MG63 (cell line): ENCODE results near the gene TPCN1. TPM values are rescaled to one million over a fixed set of nuclear protein-coding genes. Genes with fewer than 3 reads are reported as not detected.

ENCODE experiments used
- DNase-seq: peaks from one replicate; pipeline ENCODE4 v3.0.0-alpha.2; 2020
- H3K27me3 ChIP-seq: fragments of 250-450 bp; sonication (Bioruptor Pico); 2 replicates; pipeline ENCODE4 v1.5.1; 2020; ENCODE audit warnings: mild to moderate bottlenecking, moderate library complexity
- H3K36me3 ChIP-seq: fragments of 250-450 bp; sonication (Bioruptor Pico); 2 replicates; pipeline ENCODE4 v1.5.1; 2020; ENCODE audit warnings: mild to moderate bottlenecking, moderate library complexity
- H3K4me3 ChIP-seq: fragments of 250-450 bp; sonication (Bioruptor Pico); 2 replicates; pipeline ENCODE4 v1.5.1; 2020; ENCODE audit warnings: mild to moderate bottlenecking, moderate library complexity
- H3K9me3 ChIP-seq: fragments of 250-450 bp; sonication (Bioruptor Pico); 2 replicates; pipeline ENCODE4 v1.5.1; 2020; ENCODE audit warnings: mild to moderate bottlenecking, moderate library complexity
- total RNA-seq: library from RNA; depleted of rRNA; stranded (reverse); fragments of >200 nt; shearing (Covaris generic); gene quantifications from 2 replicates; pipeline ENCODE4 v1.2.3, GENCODE V29; 2014; ENCODE audit warnings: low replicate concordance

The TPCN1 gene
- total RNA-seq, 1 experiment from 2014 or later = 5.4 TPM

DNA sequence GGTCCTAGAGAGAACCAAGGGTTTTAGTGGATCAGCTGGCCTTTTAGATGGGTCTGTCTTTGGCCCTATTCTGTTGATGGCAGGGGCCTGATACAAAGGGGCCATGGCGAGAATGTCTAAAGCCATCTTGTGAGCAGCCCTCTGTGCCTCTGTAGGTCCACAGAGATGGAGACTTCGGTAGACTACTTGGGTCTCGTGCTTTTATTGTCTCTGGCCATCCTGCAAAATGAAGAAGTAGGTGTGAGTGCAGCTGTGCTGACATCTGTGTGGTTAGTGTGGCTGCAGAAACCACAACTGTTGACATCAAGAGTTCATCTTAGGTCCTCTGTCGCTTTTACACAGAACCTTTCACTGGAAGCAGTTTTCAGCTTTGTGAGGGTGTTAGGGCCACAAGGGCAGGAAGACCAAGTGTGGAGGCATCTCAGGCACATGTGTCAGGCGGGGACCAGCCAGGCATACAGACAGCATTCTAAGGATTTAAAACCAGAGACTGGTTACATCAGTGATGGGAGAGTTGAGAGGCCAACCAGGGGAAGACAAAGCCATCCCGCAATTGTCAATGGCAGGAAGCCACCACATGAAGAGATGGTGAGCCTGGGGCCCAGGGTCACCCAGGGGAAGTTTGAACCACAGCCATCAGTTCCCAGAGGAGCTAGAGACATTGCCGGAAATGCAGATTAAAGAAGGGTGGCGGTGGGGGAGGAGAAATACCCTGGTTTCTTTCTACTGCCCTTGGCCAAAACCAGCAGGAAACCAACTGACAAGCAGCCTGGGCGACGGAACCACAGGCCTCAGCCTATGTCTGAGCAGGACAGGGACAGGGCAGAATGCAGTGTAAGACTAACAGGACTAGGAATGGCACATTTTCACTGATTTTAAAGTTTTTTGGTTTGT, 13.0 kb upstream of the TPCN1 start:
- Histone ChIP-seq H3K36me3 (no peaks in the 10 kb centered on the region), H3K27me3 (no peaks in the 10 kb centered on the region), H3K9me3 (no peaks in the 10 kb centered on the region), H3K4me3 (no peak overlapping the region)
- DNase-seq = no peak

DNA sequence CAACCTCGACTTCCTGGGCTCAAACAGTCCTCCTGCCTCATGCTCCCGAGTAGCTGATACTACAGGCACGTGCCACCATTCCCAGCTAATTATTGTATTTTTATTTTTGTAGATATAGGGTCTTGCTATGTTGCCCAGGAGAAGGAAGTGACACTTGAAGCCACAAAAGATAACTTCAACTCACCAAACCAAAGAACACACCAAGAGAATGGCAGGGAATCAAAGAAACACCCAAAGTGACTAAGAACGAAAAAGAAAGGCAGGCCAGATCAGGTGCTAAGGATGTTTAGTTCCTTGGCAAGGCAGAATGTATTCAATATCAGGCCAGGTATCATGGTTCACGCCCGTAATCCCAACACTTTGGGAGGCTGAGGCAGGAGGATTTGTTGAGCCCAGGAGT, 10.1 kb upstream of the TPCN1 start:
- Histone ChIP-seq H3K27me3 (no peaks in the 10 kb centered on the region), H3K9me3 (no peaks in the 10 kb centered on the region), H3K4me3 (no peak overlapping the region), H3K36me3 (no peaks in the 10 kb centered on the region)
- DNase-seq = no peak

DNA sequence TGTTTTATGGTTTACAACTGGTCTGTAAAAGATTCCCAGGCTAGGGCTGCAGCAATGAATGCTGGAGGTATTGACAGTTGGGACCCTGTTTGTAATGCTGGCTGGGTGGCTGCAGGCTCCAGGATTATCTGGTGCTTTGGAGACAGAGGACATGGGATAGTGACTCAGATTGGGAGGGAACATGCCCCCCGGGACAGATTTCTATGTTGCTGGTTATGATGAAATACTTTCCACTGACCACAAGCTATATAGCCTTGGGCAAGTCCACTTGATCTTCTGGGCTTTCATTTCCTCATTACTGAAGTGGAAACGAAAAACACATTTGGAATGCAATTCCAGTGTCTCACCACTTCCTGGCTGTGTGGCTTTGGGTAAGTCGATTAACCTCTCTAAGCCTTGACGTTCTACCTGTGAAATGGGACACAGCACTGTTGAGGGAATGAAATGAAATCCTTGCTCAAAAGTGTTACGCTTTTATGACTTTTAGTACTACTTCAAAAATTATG, 6.3 kb upstream of the TPCN1 start:
- peak; percentile 69 for DNase-seq
- Histone ChIP-seq H3K27me3 (no peaks in the 10 kb centered on the region), H3K4me3 (no peak overlapping the region), H3K36me3 (no peaks in the 10 kb centered on the region), H3K9me3 (no peaks in the 10 kb centered on the region)

DNA sequence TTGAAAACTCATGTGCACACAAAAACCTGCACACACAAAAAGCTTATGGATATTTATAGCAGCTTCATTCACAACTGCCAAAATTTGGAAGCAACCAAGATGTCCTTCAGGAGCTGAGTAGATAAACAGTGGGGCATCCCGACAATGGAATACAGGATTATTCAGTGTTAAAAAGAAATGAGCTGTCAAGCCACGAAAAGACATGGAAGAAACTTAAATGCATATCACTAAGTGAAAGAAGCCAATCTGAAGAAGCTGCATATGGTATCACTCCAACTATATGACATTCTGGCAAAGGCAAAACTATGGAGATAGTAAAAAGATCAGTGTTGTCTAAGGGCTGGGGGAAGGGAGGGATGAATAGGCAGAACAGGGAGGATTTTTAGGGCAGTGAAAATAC, 5.2 kb upstream of the TPCN1 start:
- DNase-seq = no peak
- Histone ChIP-seq H3K9me3 (no peaks in the 10 kb centered on the region), H3K36me3 (no peaks in the 10 kb centered on the region), H3K27me3 (no peaks in the 10 kb centered on the region), H3K4me3 (no peak overlapping the region)

DNA sequence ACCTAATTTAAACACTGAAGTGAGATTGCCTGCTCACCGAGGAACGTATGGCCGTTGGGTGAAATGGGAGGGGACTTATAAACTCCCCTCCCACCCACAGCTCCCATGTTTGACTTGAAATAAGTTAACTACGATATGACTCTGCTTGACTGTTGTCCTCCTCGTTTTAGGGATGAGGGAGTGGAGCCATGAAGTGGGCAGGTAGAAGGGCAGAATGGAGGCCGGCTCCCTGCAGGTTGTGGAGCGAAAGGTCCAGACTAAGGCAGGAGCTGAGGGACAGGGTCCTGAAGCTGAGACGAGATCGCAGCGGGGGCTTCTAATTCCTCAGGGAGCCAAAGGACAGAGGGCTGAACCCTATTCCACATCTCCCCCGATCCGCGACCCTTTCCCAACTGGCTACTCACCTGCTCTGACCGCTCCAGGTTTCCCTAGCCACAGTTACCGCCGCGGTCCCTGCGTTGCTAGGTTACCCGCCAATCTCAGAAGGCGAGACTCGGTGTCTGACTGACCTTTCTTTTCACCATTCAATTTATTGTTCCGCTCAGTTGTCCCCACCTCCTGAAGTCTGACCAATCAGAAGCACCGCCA, 577 bp upstream of the TPCN1 start:
- Histone ChIP-seq H3K36me3 (no peaks in the 10 kb centered on the region), H3K9me3 (no peaks in the 10 kb centered on the region), H3K27me3 (no peaks in the 10 kb centered on the region), H3K4me3 (peak overlapping the region; percentile 59)
- no peak for DNase-seq

DNA sequence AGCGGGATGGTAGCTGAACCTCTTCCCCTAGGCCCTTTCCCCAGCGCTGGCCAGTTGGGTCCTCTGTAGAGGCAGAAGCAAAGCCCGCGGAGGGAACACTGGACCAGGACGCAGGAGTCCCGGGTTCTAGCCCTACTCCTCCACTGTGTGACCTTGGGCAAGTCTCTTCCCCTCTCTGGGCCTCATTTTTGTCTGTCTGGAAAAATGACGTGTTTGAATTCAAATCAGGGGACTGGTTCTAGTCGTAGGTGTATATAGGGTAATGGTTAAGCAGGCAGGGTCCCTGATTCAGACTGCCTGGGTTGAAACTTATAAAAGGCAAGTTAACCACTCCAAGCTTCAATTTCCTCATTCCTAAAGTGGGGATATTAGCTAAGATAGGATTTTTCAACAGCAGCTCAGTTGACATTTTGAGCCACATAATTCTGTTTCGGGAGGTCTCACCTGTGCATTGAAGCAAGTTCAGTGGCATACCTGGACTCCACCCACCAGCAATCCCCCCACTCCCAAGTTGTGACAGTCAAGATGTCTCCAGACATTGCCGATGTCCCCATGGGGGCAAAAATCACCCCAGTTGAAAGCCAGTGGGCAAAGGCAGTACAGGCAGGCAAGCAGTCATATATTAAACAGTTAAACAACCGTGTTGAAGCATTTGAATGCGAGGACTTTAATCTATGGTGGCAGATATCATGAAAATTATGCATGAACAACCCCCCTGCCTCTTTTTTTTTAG, 899 bp downstream of the TPCN1 start:
- H3K36me3 ChIP-seq = no peaks in the 10 kb centered on the region
- DNase-seq = no peak
- no peaks in the 10 kb centered on the region for H3K27me3 ChIP-seq
- no peaks in the 10 kb centered on the region for H3K9me3 ChIP-seq
- H3K4me3 ChIP-seq = peak overlapping the region; percentile 59

DNA sequence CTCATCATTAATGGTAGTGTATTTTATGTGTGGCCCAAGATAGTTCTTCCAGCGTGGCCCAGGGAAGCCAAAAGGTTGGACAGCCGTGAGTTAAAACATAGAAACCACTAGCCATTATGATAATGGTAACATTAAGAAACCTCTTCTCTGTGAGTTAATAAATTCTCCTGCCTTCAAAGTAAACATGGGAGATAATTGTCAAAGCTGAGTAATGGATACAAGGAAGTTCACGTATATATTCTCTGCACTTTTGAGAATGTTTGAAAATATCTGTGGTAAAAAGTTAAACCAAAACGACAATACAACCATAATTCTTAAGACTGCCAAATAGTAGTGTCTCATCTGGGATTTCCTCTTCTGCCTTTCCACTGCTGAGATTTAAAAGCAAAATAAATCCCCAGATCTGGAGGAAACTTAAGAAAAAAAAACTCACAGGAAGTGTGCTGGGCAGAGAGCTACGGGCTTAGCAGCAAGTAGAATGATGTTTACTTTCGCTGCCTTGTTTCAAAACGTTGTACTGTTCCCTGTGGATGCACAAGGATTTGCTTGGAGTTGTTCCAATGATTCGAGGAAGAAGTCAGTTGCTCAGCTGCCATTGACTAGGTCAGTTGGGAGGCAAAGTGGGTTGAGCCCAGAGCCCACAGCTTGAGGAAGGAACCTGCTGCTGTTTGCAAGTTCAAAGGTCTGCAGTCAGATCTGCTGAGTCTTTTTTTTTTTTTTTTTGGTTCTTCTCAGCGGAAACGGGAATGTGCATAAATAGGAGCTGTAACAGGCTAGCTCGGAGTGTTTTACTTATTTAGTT, 1.7 kb downstream of the TPCN1 start:
- H3K27me3 ChIP-seq = no peaks in the 10 kb centered on the region
- H3K9me3 ChIP-seq = no peaks in the 10 kb centered on the region
- peak overlapping the region; percentile 59 for H3K4me3 ChIP-seq
- peak; percentile 66 for DNase-seq
- no peaks in the 10 kb centered on the region for H3K36me3 ChIP-seq

DNA sequence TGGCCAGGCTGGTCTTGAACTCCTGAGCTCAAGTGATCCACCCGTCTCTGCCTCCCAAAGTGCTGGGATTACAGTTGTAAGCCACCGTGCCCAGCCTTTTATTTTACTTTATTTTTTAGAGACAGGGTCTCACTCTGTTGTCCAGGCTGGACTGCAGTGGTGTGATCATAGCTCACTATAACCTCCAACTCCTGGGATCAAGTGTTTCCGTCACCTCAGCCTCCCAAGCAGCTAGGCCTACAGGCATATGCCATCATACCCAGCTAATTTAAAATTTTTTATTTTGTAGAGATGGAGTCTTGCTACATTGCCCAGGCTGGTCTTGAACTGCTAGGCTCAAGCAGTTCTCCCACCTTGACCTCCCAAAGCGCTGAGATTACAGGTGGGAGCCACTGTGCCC, 3.7 kb downstream of the TPCN1 start:
- no peak for DNase-seq
- H3K27me3 ChIP-seq = no peaks in the 10 kb centered on the region
- H3K4me3 ChIP-seq = no peak overlapping the region
- no peaks in the 10 kb centered on the region for H3K36me3 ChIP-seq
- no peaks in the 10 kb centered on the region for H3K9me3 ChIP-seq

DNA sequence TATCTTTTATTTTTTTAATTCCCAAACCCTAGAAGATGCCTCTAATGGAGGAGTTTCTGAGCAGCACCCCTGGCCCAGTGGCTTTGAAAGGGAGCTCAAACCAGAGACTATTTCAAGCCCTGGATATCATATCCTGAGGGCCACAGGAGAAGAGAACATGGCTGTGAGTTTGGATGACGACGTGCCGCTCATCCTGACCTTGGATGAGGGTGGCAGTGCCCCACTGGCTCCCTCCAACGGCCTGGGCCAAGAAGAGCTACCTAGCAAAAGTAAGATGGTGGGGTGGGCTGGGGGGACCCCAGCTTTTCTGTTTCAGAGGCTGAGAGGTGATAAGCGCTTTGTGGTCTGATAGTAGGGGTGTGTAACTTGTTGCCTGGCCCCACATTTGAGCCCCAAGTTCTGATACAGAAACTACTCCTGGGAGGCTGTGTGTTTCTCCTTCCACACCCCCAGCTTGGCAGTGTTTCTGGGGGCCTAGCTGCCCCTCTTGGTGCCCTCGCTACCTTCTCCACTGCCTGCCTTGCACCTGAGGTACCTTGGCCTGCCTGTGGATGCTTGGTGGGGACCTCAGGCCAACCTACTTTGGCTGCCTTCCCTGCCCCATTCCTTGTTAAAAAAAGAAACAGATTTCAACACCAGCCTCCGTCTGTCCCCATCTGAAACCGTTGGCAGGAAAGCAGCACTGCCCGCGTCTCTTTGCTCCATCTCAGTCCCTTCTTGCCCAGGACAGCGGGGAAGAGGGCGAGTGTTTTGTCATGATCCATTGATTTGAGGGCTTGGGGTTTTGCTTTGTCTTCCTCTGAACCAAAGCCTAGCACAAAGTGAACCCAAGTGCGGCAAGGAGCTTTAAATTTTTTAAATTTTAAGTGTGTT, 5.7 kb downstream of the TPCN1 start:
- no peaks in the 10 kb centered on the region for H3K9me3 ChIP-seq
- peaks cover 13% of the 10 kb centered on the region for H3K36me3 ChIP-seq
- no peak overlapping the region for H3K4me3 ChIP-seq
- no peak for DNase-seq
- H3K27me3 ChIP-seq = no peaks in the 10 kb centered on the region

DNA sequence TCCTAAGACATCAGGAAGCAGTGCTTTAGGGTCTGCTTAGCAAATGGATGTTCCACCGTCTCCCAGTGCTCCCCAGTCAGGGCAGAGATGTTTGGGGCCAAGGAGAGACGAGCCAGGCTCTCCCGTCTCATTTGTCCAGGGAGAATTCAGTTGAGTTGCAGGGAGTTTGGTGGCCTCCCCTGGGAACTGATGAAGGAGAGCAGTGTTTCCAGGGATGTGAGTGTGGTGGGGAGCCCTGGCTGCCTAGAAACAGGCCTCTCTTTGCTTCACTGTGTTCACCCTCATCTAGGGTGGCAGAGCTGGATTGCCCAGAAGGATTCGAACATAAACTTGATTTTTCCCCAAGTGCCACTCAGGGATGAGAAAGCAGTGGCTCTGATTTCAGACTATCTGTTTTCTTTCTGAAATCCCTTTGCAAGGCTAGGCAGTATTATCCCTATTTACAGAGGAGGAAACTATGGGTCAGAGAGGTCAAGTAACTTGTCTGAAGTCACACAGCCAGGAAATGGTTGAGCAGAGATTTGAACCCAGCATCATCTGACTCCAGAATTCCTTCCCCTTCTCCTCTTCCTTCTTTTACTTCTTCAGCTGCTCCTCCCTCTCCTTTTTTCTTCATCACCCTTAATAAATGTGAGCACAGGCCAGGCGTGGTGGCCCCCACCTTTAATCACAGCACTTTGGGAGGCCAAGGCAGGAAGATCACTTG, 6.6 kb downstream of the TPCN1 start:
- no peak overlapping the region for H3K4me3 ChIP-seq
- H3K36me3 ChIP-seq = peaks cover 13% of the 10 kb centered on the region
- DNase-seq = no peak
- H3K9me3 ChIP-seq = no peaks in the 10 kb centered on the region
- no peaks in the 10 kb centered on the region for H3K27me3 ChIP-seq

DNA sequence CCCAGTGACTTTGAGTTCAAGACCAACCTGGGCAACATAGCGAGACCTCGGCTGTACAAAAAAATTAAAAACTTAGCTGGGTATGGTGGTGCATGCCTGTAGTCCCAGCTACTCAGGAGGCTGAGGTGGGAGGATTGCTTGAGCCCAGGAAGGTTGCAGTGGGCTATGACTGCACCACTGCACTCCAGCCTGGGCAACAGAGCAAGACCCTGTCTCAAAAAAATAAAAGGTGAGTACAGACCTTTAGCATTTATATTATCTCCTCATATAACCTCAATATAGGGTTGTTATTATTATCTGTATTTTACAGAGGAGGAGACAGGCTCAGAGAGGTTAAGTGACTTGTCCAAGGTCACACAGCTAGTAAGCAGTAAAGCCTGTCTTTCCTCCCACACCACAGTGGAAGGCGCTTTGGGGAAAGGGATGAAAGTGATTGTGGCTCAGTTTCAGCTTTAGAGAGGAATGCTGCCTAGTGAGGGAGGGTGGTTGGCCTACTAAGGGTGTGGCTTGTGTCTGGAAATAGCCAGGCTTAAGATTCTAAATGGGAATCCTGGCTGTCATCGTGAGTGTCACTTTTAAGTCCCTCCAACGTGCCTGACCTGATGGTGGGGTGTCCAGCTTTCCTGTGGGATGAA, 7.2 kb downstream of the TPCN1 start:
- peaks cover 13% of the 10 kb centered on the region for H3K36me3 ChIP-seq
- H3K27me3 ChIP-seq = no peaks in the 10 kb centered on the region
- no peak for DNase-seq
- no peak overlapping the region for H3K4me3 ChIP-seq
- H3K9me3 ChIP-seq = no peaks in the 10 kb centered on the region

DNA sequence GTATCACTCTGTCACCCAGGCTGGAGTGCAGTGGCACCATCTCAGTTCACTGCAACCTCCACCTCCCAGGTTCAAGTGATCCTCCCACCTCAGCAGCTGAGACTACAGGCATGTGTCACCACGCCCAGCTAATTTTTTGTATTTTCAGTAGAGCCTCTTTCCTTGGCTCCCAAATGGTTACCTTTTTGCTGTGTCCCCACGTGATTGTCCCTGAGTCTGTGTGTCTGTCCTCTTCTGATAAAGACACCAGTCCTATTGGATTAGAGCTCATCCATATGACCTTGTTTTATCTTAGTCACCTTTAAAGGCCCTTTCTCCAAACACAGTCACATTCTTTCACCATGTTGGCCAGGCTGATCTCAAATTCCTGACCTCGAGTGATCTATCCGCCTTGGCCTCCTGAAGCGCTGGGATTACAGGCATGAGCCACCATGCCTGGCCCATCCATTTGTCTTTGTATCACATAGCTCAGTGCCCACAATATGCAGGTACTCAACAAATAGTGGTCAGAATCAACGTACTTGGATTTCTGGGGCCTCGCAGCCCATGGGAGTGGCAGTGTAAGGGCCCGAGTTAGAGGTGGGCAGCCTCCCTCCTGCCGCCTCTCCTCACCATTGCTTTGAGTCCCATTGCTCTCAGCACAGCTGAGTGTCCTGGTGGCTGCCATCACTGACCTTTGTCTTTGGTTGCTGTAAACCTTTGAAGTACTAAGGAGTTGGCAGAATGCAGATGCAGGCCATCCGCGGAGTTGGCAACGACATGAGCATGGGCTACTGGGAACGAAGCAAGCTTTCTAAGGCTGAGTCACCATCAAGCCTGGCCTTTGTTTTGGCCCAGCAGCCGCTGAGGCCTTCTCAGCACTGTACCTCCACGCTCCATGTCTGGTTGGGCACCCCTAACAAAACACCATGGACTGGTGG, 9.3 kb downstream of the TPCN1 start:
- DNase-seq = peak; percentile 72
- Histone ChIP-seq H3K4me3 (no peak overlapping the region), H3K36me3 (peaks cover 13% of the 10 kb centered on the region)

DNA sequence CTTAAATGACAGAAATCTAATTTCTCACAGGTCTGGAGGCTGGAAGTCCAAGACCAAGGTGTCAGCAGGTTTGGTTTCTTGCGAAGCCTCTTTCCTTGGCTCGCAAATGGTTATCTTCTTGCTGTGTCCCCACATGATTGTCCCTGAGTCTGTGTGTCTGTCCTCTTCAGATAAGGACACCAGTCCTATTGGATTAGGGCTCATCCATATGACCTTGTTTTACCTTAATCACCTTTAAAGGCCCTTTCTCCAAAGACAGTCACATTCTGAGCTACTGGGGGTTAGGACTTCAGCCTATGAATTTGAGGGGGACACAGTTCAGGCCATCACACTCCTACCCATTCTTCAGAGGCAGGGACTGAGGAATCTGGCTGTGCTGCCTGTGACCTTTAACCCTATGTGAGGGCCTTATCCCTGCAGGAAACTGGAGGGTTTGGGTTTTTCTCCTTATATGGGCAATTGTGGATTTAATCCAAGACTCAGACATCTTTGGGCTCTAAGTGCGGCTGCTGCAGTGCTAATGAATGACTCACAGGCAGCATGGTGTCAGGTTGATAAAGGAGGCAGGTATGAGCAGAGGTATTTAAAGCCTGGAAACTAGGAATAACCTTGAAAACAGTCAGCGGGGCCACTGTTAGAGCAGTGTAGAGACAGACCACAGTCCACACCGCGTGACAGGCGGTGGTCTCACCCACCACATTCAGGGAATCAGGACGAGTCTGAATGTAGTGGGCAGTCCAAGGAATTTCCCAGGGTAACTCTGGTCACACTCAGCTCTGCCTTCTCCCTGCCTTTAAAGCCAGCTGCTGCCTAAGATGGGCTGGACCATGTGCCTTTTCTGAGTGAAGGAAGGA, 10.2 kb downstream of the TPCN1 start:
- DNase-seq = no peak
- H3K4me3 ChIP-seq = no peak overlapping the region

More for the DNA sequence above, 9.3 kb downstream of the TPCN1 start:
- H3K27me3 ChIP-seq = no peaks in the 10 kb centered on the region
- H3K9me3 ChIP-seq = no peaks in the 10 kb centered on the region

More for the DNA sequence above, 10.2 kb downstream of the TPCN1 start:
- H3K9me3 ChIP-seq = no peaks in the 10 kb centered on the region
- H3K27me3 ChIP-seq = no peaks in the 10 kb centered on the region
- peaks cover 13% of the 10 kb centered on the region for H3K36me3 ChIP-seq
